NT2/D1 (cell line): ENCODE measurements around the gene WDHD1.
"Not testable (repeated sequence)": the region's sequence is repeated elsewhere in the genome, so short reads cannot be mapped to it uniquely, and the experiment has no call there.

Experiments
- SUZ12 ChIP-seq: IDR thresholded peaks from 2 replicates; pipeline ENCODE4 v1.6.1; 2011; ENCODE audit not compliant: insufficient read length, insufficient read depth; ENCODE audit errors: extremely low read depth
- ZNF274 ChIP-seq: IDR thresholded peaks from 2 replicates; pipeline ENCODE4 v1.6.1; 2011; ENCODE audit warnings: mild to moderate bottlenecking, low read depth, low read length

GRCh38 chr14:55024365-55024764, 2.5 kb downstream of the WDHD1 start:
- not testable (repeated sequence) for TF ChIP-seq ZNF274, SUZ12
